ENCODE data around the gene LRBA. TPM values are rescaled to one million over a fixed set of nuclear protein-coding genes. Genes with fewer than 3 reads are reported as not detected.

Gene LRBA
- total RNA-seq, 1 experiment from 2014 or later, result 55.3 TPM

DNA sequence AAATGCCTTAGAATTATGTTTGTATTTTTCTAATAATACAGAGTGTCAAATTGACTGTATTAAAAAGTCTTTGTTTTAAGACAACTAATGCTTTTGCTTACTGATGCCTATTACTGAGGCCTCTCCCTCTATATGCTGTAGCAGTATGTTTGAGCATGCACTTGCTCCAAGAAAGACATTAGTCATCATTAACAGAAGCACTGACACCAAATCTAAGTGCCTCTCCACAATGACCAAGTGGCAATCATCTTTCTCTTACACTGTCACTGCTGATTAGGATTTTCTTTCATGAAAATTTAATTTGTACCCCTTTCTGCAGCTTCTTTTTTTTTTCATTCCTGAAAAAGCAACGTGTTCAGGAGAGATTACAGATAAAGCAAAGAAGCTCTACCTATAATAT lies 444.2 kb downstream of the LRBA start:
- Histone ChIP-seq H2BK120ac (ENCODE audit: low read depth, low read length, poor library complexity, severe bottlenecking) (no peak overlapping the region), H3K4me2 (ENCODE audit: insufficient read depth, insufficient read length, low read length) (no peak overlapping the region), H3K23ac (ENCODE audit: insufficient read length, low read depth, low read length) (no peak overlapping the region), H4K8ac (replicated peaks; ENCODE audit: insufficient read length, low read depth, low read length) (no peak overlapping the region), H3K27ac (ENCODE audit: insufficient read length, low read depth, low read length) (no peak overlapping the region), H4K20me1 (ENCODE audit: control insufficient read depth, insufficient read depth, insufficient read length) (no peaks in the 10 kb centered on the region), H3K79me1 (ENCODE audit: insufficient read depth, low read depth, low read length, poor library complexity, severe bottlenecking) (no peaks in the 10 kb centered on the region), H2BK12ac (ENCODE audit: insufficient read length, low read depth, low read length) (no peak overlapping the region), H3K4ac (ENCODE audit: low read depth, low read length) (no peak overlapping the region), H3K14ac (ENCODE audit: insufficient read depth, low read length) (no peak overlapping the region), H3T11ph (ENCODE audit: low read length) (no peak overlapping the region), H2BK20ac (ENCODE audit: low read depth, low read length, poor library complexity, severe bottlenecking) (no peak overlapping the region), H3K56ac (ENCODE audit: insufficient read length, low read depth, low read length) (no peak overlapping the region), H2BK5ac (ENCODE audit: insufficient read length, low read length) (no peak overlapping the region), H3K27me3 (ENCODE audit: insufficient read depth, low read length) (no peaks in the 10 kb centered on the region), H3K23me2 (ENCODE audit: insufficient read length, low read depth, low read length, poor library complexity, severe bottlenecking) (no peaks in the 10 kb centered on the region), H3K9me3 (ENCODE audit: control insufficient read depth, low read depth, low read length) (no peaks in the 10 kb centered on the region), H2BK15ac (ENCODE audit: low read depth, low read length) (no peak overlapping the region), H2AK5ac (ENCODE audit: insufficient read length, low read length) (no peak overlapping the region), H3K9ac (ENCODE audit: extremely low read depth, insufficient read length, low read length) (no peak overlapping the region), H3K4me1 (ENCODE audit: insufficient read depth, low read length) (no peaks in the 10 kb centered on the region), H4K91ac (ENCODE audit: insufficient read length, low read depth, low read length) (no peak overlapping the region), H4K5ac (ENCODE audit: insufficient read length, low read depth, low read length) (no peak overlapping the region), H3K79me2 (ENCODE audit: insufficient read depth, low read length) (no peaks in the 10 kb centered on the region), H2AFZ (ENCODE audit: low read length) (no peak overlapping the region), H3K18ac (ENCODE audit: insufficient read length, low read depth, low read length) (no peak overlapping the region)
- no peaks in the 10 kb centered on the region for H3K27me3 Mint-ChIP-seq (ENCODE audit: low read depth)
- H3K4me1 Mint-ChIP-seq, result 0 out of 4 replicates have a peak, but pooled peaks cover 0 to 3% of the 10 kb centered on the region in 2 experiments
- H3K36me3 Mint-ChIP-seq (ENCODE audit: insufficient read depth in 1 of 3, low read depth in 3 of 3), result no peaks in the 10 kb centered on the region
- no peak for DNase-seq
- H3K9me3 Mint-ChIP-seq, result no peaks in the 10 kb centered on the region
- no peak overlapping the region for H3K27ac Mint-ChIP-seq
- no peak for TF ChIP-seq CTCF (conservative IDR thresholded peaks at IDR 0.05)
- H3K4me3 Mint-ChIP-seq, result no peak overlapping the region
- no CpG with 5 or more reads among the region's 1 CpG for WGBS (ENCODE audit: extremely low coverage, insufficient read length, low lambda C conversion rate)
